ENCODE data around the gene TIE1. TPM values are rescaled to one million over a fixed set of nuclear protein-coding genes. Genes with fewer than 3 reads are reported as not detected.
"Not testable (repeated sequence)": the region's sequence is repeated elsewhere in the genome, so short reads cannot be mapped to it uniquely, and the experiment has no call there.

Gene TIE1
- polyA plus RNA-seq, 1 experiment, result not detected

DNA sequence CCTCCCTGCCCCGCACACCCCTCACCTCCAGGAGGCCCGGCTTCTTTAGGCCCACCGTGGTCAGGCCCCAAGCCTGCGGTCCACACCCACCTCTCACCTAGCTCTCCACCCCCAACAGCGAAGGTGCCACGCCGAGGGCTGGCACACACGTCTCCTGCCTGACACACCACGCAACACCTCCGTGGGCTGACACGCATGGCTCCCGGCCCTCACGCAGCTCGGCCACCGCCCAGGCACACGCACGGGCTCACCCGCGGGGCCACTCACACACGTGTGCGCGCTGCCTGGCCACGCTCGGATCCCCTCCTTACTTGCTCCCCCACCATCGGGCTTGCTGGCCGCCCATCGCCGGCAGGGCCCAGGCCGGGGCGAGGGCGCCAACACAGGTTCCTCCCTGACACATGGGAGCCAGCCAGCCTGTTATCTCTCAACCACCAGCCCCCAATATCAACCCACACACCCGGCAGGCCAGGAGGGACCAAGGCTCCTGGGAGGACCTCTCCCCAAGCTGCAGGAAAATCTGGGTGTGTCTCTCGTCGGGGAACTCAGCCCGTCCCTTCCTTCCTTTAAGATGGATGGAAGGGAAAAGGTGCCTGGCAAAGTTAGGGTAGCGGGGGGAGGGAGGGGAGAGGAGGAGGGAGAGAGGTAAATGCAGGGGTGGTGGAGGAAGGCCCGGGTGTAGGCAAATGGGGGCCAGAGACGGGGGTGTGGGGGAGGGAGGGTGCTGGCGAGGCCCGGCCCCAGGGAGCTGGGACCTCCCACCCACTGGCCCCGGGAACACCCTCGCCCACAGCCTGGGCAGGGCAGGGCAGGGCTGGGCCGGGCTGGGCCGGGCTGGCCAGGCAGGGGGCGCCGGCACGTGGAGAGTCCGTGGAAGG, 66.5 kb downstream of the TIE1 start:
- Histone ChIP-seq H3K4me3 (ENCODE audit: low read depth, low read length) (peak overlapping the region; percentile 82), H3K36me3 (ENCODE audit: control insufficient read depth, insufficient read depth, low read length) (peaks cover 20% of the 10 kb centered on the region), H3K27me3 (ENCODE audit: control insufficient read depth, insufficient read depth, low read length) (no peaks in the 10 kb centered on the region)
- TF ChIP-seq, protein P1, sequence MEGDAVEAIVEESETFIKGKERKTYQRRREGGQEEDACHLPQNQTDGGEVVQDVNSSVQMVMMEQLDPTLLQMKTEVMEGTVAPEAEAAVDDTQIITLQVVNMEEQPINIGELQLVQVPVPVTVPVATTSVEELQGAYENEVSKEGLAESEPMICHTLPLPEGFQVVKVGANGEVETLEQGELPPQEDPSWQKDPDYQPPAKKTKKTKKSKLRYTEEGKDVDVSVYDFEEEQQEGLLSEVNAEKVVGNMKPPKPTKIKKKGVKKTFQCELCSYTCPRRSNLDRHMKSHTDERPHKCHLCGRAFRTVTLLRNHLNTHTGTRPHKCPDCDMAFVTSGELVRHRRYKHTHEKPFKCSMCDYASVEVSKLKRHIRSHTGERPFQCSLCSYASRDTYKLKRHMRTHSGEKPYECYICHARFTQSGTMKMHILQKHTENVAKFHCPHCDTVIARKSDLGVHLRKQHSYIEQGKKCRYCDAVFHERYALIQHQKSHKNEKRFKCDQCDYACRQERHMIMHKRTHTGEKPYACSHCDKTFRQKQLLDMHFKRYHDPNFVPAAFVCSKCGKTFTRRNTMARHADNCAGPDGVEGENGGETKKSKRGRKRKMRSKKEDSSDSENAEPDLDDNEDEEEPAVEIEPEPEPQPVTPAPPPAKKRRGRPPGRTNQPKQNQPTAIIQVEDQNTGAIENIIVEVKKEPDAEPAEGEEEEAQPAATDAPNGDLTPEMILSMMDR (IDR thresholded peaks at IDR 0.05; ENCODE audit: insufficient read depth, low read depth, low read length), result no peak
- ChIA-PET CTCF (no interaction called here), POLR2A (interaction anchor here (0.6 kb wide), 2 partner anchors 283 kb away, joined by 3 to 5 read pairs; partner anchors contain the start of gene KDM4A)
- no peak for DNase-seq (ENCODE audit: low read depth)

DNA sequence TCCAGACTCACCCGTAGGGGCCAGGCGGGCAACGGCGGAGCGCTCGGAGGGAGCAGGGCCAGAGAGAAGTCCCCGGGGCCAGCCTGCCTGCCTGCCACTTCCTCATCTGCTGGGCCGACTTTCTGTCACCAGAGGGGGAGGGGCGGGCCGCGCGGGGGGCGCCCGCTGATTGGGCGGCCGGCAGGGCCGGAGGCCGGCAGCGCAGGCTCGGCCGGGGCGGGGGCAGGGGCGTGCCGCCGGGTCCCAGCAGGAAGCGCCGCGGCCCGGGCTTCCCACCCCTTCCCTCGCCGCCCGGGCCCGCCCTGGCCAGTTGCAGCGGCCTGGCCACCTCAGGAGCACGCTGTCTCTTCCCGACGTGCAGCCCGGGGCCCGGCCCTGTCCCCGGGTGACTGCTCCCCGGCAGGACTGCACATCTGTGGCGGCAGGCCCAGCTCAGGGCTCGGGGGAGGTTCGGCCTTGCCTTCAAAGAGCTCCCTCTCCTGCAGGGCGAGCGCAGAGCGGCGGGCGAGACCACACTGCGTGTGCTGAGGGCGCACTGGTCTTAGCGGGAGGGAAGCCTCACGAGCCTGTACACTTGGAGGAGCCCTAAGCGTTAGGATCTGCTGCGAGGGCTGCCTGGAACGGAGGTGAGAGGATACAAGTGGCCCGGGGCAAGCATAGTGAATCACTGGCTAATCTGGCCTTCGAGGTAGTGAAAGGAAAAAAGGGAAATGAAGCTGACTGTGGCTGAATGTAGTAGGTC, 67.3 kb downstream of the TIE1 start, which contains the start of gene ELOVL1:
Gene ELOVL1 (minus strand): TSS at position 108 of the 742 bp plus-strand sequence. CDS start 2,402 bp downstream, outside the sequence.
- TF ChIP-seq, protein P1 (IDR thresholded peaks at IDR 0.05; ENCODE audit: insufficient read depth, low read depth, low read length), result peak; percentile 44
- Histone ChIP-seq H3K27me3 (ENCODE audit: control insufficient read depth, insufficient read depth, low read length) (no peaks in the 10 kb centered on the region), H3K36me3 (ENCODE audit: control insufficient read depth, insufficient read depth, low read length) (peaks cover 16% of the 10 kb centered on the region), H3K4me3 (ENCODE audit: low read depth, low read length) (peak within 1 kb of the TSS; percentile 82)
- peak; percentile 42 for DNase-seq (ENCODE audit: low read depth)
- ChIA-PET CTCF (interaction anchor here (0.8 kb wide), 1 partner anchor 141 kb away, joined by 3 read pairs; no protein-coding TSS in a partner anchor), POLR2A (interaction anchor here (0.7 kb wide), 1 partner anchor 141 kb away, joined by 3 read pairs; no protein-coding TSS in a partner anchor)

DNA sequence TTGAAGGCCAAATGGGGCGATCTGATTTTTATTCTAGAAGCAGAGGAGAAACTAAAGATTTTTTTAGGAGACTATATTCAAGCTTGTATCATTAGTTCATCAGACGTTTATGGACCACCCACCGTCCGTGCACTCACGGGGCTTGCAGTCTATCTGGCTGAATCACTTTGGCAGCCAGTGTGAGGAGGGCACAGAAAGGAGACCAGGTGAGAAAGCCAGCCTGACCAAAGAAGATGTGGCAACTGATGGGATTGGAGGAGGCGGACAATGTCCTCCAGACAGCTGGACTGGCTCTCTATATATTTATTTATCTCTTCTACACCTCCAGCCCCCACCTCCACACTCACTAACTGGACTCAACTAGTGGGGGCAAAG, 67.9 kb downstream of the TIE1 start:
- ChIA-PET CTCF (interaction anchor here (0.8 kb wide), 1 partner anchor 141 kb away, joined by 3 read pairs; no protein-coding TSS in a partner anchor), POLR2A (interaction anchor here (0.7 kb wide), 1 partner anchor 142 kb away, joined by 3 read pairs; no protein-coding TSS in a partner anchor)
- TF ChIP-seq, protein P1 (IDR thresholded peaks at IDR 0.05; ENCODE audit: insufficient read depth, low read depth, low read length), result no peak
- no peak for DNase-seq (ENCODE audit: low read depth)
- Histone ChIP-seq H3K4me3 (ENCODE audit: low read depth, low read length) (peak overlapping the region; percentile 82), H3K27me3 (ENCODE audit: control insufficient read depth, insufficient read depth, low read length) (no peaks in the 10 kb centered on the region), H3K36me3 (ENCODE audit: control insufficient read depth, insufficient read depth, low read length) (peaks cover 13% of the 10 kb centered on the region)

DNA sequence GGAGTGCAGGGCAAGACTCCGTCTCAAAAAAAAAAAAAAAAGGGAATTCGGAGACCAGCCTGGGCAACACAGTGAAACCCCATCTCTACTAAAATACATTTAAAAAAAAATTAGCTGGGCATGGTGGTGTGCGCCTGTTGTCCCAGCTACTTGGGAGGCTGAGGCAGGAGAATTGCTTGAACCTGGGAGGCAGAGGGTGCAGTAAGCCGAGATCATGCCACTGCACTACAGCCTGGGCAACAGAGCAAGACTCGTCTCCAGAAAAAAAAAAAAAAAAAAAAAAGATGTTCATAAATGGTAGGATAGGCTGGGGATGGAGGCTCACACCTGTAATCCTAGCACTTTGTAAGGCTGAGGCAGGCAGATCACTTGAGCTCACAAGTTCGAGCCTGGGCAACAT, 69.0 kb downstream of the TIE1 start:
- H3K36me3 ChIP-seq (ENCODE audit: control insufficient read depth, insufficient read depth, low read length); POLR2A ChIA-PET; DNase-seq (ENCODE audit: low read depth); H3K27me3 ChIP-seq (ENCODE audit: control insufficient read depth, insufficient read depth, low read length); H3K4me3 ChIP-seq (ENCODE audit: low read depth, low read length): not testable (repeated sequence)
- CTCF ChIA-PET, result interaction anchor here (0.6 to 1.0 kb wide), 3 partner anchors 12 to 44 kb away, joined by 3 to 4 read pairs (median 3); no protein-coding TSS in a partner anchor

DNA sequence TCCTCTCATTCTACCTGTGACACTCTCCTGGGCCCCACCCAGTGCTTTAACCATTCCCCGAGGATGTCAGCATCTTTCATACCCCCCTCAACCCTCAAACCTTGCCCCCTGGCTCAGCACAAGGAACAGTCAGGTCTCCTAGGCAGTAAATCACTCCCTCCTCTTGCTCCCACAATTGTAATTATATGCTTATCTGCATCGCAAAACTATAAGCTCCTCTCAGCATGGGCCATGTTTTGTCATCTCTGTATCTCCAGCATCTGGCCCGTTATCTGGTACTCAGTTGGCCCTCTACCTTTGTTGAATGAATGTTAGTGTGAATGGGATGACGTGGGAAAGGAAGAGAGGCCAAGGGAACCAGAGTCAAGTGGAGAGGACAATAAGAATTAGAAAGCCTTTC, 69.8 kb downstream of the TIE1 start:
- CTCF ChIA-PET, result interaction anchor here (0.6 to 0.7 kb wide), 2 partner anchors 25 to 43 kb away, joined by 3 to 4 read pairs; no protein-coding TSS in a partner anchor
- POLR2A ChIA-PET, result no interaction called here
- no peaks in the 10 kb centered on the region for H3K27me3 ChIP-seq (ENCODE audit: control insufficient read depth, insufficient read depth, low read length)
- no peak for DNase-seq (ENCODE audit: low read depth)
- no peak overlapping the region for H3K4me3 ChIP-seq (ENCODE audit: low read depth, low read length)
- TF ChIP-seq, protein P1 (IDR thresholded peaks at IDR 0.05; ENCODE audit: insufficient read depth, low read depth, low read length), result no peak
- H3K36me3 ChIP-seq (ENCODE audit: control insufficient read depth, insufficient read depth, low read length), result peaks cover 2% of the 10 kb centered on the region

Measured in BJ (cell line).